IPS-NIHi7 (cell line): ENCODE results near the gene P4HTM.

Source experiments
- DNase-seq: peaks from one replicate; pipeline ENCODE4 v3.0.0; 2012; ENCODE audit warnings: mixed read lengths; ENCODE audit errors: extremely low spot score

P4HTM gene, protein sequence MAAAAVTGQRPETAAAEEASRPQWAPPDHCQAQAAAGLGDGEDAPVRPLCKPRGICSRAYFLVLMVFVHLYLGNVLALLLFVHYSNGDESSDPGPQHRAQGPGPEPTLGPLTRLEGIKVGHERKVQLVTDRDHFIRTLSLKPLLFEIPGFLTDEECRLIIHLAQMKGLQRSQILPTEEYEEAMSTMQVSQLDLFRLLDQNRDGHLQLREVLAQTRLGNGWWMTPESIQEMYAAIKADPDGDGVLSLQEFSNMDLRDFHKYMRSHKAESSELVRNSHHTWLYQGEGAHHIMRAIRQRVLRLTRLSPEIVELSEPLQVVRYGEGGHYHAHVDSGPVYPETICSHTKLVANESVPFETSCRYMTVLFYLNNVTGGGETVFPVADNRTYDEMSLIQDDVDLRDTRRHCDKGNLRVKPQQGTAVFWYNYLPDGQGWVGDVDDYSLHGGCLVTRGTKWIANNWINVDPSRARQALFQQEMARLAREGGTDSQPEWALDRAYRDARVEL

DNA sequence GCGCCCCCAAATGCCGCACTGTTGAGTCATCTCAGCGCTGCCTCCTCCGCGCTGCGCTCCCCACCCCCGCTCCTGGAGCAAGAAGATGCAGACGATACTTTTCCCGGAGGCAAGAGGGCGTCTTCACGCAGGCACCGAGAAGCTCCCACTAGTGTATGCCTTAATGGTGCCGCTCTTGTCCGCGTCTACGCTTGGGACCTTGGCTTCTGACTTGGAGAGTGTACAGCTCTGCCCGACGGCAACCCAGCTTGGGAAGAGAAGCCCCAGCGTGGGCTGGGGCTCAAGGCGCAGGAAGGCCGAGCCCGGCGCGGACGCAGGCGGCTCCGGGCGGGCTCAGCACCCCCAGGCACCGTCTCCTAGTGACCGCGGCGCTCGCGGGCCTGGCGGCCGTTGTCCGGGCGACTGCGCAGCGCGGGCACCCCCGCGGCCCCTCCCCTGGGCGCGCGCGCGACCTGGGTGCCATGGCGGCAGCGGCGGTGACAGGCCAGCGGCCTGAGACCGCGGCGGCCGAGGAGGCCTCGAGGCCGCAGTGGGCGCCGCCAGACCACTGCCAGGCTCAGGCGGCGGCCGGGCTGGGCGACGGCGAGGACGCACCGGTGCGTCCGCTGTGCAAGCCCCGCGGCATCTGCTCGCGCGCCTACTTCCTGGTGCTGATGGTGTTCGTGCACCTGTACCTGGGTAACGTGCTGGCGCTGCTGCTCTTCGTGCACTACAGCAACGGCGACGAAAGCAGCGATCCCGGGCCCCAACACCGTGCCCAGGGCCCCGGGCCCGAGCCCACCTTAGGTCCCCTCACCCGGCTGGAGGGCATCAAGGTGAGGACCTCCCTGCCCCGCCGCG is at the start of gene P4HTM:
Gene P4HTM, plus strand, starts transcription at position 446 of the 840 bp plus-strand sequence. Its CDS starts 16 bp downstream, at position 462.
- DNase-seq: peak; percentile 83

DNA sequence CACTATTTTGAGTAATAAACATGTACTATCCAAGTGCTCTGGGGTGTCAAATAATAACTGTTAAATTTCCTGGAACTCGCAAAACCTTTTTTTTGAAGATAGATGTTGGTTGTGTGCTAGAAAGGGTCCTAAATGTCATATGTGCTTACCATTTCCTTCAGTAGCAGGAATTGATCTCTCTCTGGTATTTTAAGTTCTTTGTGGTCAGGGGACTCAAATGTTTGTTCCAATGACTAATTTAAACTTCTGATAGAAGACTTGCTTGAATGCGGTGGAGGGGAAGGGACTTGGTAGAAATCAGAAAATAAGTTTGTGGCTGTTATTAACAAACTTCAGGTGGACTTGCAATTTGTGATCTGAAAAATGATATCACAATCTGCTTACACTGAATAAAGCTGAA is 44.6 kb upstream of the P4HTM start:
- DNase-seq: no peak

DNA sequence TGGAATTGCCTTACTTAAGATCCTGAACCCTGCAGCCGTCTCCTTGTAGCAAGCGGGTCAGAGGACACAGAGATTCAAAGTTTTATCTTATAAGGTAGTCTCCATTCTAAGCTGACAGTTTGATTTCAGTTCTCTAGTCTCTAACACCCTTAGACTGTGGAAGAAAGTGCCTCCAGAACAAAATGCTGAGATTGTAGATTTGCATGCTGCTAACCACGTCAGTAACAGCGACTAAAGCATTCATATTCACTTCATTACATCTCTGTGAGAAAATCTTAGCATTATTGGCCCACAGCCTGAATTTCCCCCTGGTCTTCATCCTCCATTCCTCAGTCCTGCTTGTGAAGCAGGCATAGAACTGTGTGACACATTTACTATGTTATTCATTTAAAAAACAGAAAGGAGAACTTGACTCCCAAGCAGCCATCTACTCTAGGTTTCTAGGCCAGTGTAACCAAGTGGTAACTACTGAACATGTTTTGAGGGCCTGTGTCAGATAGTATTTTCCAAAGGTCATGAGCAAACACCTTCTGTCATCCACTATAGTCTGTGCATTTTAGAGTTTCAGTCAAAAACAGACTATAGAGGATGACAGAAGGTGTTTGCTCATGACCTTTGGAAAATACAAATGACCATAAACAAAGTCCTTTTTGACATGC is 44.0 kb upstream of the P4HTM start:
- DNase-seq: no peak

DNA sequence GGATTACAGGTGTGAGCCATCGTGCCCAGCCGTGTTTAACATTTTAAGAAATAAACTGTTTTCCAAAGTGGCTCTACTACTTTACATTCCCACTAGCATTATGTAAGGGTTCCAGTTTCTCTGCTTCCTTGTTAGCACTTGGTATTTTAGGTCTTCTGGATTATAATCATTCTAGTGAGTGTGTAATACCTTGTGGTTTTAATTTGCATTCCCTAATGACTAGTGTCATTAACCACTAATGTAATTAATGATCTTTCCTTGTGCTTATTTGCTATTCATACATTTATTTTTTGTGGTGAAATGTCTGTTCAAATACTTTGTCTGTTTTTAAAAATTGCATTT is 40.7 kb upstream of the P4HTM start:
- no peak for DNase-seq

DNA sequence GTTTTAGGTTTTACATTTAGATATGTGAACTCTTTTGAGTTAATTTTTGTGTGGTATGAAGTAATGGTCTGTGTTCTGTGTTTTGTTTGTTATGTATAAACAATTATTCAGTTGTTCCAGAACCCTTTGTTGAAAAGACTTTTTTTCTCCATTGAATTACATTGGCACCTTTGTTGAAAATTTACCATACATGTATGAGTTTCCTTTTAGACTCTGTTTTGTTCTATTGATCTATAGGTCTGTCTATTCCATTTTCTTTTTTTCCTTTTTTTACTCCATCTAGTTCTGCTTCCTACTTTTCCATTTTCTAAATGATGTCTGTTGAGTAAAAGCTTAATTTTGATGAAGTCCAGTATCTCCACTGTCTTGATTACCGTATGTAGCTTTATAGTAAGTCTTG is 40.0 kb upstream of the P4HTM start:
- no peak for DNase-seq

DNA sequence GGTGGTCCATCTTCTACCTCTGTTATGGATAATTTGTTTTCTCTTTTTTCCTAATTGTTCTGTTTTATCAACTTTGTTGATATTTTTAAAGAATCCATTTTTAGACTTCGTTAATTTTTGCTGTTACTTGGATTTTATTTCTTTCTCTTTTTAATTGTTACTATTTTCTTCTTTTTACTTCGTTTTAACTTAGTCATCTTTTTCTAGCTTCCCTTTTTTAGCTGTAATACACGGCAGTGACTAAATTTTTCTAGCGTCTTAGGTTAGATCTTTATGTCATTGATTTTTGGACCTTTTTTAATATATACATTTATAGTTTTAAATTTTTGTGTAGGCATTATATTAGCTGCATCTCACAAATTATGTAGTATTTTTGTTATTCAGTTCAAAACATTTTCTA is 38.3 kb upstream of the P4HTM start:
- no peak for DNase-seq

DNA sequence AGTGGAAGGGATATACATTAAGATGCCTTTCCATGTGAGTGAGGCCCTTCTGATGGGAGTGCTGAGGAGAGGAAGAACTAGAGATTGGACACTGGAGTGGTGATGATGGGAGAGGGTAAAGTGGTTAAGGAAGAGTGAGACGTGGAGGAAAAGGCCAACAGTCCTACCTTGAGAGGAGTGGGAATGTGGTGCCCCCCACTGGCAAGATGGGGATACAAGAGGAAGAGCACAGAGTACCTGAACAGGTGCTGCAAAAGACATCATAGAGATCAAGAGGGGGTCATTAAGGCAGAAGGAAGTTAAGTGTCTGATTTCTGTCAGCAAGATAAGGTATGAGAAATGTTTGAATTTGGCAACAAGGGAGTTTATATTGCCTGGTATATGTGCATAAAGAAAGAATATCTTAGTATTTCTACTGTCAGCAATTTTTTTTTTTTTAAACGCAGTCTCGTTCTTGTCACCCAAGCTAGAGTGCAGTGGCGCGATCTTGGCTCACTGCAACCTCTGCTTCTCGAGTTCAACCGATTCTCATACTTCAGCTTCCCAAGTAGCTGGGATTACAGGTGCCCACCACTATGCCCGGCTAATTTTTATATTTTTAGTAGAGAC is 37.4 kb upstream of the P4HTM start:
- DNase-seq: peak; percentile 68

DNA sequence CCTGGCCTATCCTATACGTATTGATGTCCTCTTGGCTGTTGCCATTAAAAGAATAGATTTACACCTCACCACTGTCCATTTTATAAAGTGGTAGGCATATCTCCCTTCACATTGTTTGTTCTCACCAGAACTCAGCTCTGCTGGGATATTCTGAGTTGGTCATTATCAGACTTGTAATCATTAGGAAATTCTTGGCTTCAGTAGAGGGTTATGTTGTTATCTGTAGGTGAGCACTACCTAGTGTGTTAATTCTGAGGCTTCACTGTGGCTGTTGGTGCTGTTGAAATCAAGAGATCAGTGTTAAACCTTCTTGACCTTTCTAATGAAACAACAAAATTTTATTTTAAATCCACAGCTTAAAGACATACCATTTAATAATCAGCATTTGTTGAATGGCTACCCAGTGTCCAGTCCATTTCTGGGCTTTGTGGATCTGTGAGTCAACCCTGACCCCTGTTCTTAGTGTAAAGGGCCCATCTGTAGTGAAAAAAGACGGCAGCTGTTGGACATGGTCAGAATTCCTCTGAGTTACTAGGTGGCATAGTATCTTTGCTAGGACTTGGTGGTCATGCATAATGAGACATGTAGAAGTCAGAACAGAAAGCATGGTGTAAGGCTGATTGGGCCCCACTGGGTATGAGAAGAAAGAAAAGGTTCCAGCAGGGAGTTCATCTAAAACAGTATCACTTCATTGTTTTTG is 32.9 kb upstream of the P4HTM start:
- no peak for DNase-seq

DNA sequence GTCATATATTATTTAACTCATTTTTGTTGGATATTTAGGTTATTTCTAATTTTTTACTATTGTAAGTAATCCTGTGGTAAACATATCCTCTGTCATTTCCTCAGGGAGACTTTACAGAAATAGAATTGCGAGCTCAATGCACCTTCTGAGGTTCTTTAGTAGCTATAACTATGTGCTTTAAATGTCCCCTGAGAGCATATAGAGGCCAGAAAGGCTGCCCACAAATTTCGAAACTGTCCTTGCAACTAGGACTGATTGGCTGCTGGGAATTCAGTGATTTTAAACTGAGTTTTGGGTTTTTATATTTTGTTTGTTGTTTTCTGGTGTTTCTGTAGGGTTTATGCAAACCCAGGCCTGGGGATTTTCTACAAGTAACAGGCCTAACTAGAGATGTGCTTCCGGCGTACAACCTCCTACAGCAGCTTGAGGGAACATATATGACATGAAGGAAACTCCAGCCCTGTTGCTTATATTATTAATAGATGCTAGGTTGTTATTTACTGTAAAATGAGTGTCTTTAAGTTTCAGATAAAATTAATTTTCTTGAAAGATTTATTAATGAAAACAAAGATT is 29.1 kb upstream of the P4HTM start:
- DNase-seq: no peak

DNA sequence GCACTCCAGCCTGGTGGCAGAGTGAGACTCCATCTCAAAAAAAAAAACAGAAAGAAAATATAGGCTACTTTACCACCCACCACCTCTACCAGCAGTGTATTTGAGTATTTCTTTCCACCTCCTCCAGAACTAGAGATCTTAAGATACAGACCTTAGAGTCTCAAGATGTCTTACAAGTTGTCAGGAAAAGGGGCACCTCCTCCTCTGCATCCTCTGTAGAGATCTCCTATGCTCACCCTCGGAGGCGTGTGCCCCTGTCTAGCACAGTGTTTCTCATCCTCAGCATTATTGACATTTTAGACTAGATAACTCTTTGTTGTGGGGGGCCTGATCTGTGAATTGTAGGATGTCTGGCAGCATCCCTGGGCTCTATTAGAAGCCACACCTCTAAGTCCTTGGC is 27.7 kb upstream of the P4HTM start:
- no peak for DNase-seq

DNA sequence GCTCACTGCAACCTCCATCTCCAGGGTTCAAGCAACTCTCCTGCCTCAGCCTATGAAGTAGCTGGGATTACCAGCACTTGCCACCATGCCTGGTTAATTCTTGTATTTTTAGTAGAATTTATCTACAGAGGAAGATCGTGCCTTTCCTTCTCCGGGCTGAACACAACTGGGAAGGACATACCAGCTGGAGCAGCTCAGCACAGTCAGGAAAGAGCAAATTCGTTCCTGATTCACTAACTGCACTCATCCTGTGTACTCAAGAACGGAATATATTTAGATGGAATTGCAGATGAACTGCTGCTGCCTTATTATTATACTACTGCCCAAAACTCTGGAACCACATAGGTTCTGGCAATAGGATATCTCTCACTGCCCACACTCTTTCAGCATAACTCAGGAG is 27.1 kb upstream of the P4HTM start:
- no peak for DNase-seq

DNA sequence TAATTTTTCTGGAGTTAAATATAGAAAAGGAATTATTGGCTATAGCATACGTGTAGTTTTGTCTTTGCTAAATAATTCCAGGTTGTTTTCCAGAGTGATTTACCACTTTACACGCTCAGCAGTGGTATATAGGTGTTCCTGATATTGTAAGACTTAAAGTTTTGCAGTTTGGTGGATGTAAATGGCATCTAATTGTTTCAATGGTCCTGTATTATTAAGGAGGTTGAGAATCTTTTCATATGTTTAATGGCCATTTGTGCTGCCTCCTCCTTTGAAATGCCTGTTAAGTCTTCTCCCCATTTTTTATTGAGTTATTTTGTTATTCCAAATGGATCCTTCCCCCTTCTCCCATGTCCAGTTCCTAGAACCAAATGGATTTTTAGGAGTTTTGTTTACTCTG is 26.4 kb upstream of the P4HTM start:
- DNase-seq: no peak

DNA sequence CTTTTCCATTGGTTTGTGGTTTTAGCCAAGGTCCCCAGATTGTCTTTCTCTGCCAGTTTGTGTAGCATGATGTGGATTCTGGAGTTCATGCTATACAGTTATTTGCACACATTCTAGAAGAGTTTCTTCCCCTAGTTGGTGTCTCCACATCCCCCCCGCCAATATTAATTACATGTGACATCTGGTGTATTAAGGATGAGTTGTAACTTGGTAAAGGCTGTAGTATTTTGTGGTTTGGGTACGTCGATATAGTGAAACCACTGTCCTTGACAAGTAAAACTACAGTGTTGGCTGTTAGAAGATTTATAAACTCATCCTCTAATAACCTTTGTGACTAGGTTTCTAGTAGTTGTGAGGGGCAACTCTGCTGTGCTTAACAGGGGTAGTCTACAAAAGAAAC is 23.7 kb upstream of the P4HTM start:
- DNase-seq: no peak

DNA sequence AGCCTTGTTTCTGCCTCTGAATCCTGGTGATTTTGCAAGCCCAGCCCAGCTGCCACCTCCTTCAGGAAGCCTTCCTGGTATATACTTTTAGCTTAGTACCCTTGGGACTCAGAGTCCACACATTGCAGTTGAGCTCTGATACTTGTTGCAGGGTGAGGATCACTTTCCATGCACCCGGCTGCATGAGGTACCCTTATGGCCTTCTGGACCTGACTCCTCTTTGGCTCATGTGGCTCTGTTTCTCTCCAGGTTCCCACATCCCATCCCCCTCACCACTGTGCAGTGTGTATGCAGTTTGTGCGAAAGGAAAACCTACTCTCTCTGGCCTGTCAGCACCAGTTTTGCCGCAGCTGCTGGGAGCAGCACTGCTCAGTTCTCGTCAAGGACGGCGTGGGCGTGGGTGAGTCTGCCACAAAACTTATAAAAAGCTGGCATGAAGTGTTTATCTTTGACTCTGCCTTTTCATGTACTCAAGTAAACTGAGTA is 23.1 kb upstream of the P4HTM start:
- DNase-seq: no peak

DNA sequence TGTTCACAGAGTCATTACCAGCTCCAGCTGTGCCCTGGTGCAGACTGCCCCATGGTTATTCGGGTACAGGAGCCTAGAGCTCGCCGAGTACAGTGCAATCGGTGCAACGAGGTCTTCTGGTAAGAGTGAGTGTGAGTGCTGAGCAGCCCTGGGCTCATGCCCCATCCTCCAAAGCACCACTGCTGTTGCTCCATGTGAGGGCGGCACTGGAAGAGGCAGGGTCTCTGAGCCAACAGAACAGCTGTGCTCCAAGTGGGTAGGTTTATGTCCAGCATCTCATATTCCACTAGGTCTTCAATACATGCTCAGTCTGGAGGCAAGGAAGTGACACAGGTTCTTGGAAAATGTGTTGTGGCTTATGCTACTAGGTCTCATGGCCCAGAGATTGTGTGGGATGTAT is 19.5 kb upstream of the P4HTM start:
- no peak for DNase-seq

DNA sequence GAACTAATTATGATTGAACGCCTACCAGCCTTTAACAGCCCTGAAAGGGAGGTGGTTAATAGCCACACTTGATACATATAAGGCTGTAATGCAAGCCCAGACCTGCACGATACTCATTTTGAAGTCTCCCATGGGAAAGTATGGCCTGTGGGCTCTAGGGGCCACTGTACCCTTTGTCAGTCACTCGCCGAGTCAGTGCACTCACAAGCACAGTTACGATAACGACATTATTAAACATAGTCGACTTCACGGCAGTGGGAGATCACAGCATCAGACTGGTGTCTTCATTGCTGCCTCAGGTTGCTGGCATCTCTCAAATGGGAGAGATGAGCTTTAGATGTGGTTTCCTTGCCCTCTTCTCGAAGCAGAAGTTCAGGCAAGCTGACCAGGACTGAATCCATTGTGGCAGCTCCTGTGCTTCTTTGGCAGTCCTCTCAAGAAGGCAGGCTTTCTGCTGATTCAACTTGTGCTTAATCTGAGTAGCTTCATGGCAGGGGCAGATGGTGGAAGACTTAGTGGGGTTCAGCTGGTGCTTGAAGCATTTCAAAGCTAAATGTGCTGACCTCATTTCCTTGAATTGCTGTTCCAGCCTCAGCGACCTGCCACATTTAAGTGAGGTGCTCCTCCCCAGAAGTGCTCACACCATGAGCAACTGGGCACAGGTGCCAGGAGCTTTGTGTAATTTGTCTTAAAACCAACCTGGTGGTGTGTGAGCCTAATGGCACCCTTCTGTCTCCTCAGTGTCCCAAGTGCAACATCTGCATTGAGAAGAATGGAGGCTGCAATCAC is 15.8 kb upstream of the P4HTM start:
- no peak for DNase-seq

DNA sequence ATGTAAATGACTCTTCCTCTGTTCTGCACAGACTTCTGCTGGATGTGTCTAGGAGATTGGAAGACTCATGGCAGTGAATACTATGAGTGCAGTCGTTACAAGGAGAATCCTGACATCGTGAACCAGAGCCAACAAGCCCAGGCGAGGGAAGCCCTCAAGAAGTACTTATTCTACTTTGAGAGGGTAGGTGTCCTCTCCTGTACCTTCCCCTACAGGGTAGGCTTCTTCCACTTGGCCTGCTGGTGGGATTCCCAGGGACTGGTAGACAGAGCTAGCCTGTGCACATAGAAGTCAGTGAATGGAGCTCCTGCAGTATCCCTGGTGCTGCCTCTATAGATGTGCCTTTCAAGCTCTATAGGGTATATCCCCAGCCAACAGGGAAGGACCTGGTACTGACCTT is 10.6 kb upstream of the P4HTM start:
- DNase-seq: no peak

DNA sequence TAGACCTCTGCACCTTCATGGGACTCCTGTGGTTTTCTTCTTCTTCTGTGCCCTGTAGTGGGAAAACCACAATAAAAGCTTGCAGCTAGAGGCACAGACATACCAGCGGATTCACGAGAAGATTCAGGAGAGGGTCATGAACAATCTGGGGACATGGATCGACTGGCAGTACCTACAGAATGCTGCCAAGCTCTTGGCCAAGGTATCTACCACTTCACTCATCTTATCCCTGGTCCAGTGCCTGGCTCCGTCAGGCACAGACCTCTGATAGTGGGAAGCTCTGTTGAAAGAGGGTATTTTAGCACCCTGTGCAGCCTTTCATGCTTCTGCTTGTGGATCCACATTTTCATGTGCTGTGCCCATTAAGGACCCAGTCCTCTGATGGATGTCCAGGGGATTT is 9.7 kb upstream of the P4HTM start:
- no peak for DNase-seq

DNA sequence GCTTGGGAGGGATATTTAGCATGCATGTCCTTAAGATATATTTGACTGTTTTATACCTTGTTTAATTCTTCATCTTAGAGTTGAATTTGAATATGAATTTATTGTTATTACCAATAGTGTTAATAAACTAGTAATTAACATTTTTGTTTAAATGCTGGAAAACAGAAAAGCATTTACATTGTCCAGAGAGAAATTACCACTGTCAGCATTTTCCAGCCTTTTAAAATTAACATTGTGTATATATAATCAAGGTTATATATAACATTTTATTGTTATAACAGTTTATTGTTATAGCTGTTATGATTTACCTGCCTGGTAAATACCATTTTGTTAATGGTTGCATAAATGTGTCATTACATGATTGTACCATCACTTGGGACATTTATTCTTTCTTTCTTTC is 8.0 kb upstream of the P4HTM start:
- DNase-seq: no peak

DNA sequence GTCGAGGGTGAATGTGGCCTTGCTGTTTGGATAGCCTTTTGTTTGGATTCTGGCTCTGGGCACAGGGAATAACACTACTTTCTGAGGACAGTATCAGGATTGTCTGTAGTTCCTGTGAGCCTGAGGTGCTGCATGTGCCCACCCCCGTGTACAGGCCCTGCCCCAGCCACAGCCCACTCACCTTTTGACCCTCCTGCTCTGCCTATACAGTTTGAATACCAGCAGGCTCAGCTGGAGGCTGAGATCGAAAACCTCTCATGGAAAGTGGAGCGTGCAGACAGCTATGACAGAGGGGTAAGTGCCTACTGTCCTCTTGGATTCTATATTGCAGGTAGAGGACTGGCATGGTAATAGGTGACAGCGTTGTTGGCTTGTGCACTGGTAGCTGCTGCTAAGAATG is 7.4 kb upstream of the P4HTM start:
- no peak for DNase-seq
